Stomach (tissue), 4 donors: Measurements from ENCODE around the gene SORCS2.

ENCODE experiments used
- CTCF ChIP-seq, 7 experiments: fragments of 450-650 bp in 4 of 7; fragments of 200-600 bp in 3 of 7; sonication (generic) in 3 of 7; IDR thresholded peaks; one replicate each; pipeline ENCODE4 v1.5.1; 2016 to 2019; ENCODE audit warnings: antibody characterized with exemption in 7 of 7, control low read depth in 2 of 7, mild to moderate bottlenecking in 1 of 7
- POLR2A ChIP-seq, 4 donors: fragments of 450-650 bp; IDR thresholded peaks; one replicate each; pipeline ENCODE4 v1.6.1; 2016; ENCODE audit warnings: antibody characterized with exemption in 4 of 4, control low read depth in 2 of 4, mild to moderate bottlenecking in 1 of 4, moderate library complexity in 1 of 4
- POLR2AphosphoS5 ChIP-seq, 3 donors: sonication (generic); formaldehyde crosslinking; IDR thresholded peaks; one replicate each; pipeline ENCODE4 v1.6.1; 2016; ENCODE audit warnings: antibody characterized with exemption in 3 of 3

GRCh38 chr4:7422898-7423180, 230.5 kb downstream of the SORCS2 start:
- no peak for TF ChIP-seq POLR2A (IDR thresholded peaks at IDR 0.05)
- no peak for TF ChIP-seq CTCF (IDR thresholded peaks at IDR 0.05)
- no peak for TF ChIP-seq POLR2AphosphoS5 (IDR thresholded peaks at IDR 0.05)
